Tibial nerve (tissue), 4 donors: ENCODE measurements around the gene DCUN1D2.

ENCODE experiments used
- CTCF ChIP-seq, 5 experiments: fragments of 200-600 bp in 3 of 5; fragments of 450-650 bp in 2 of 5; sonication (generic) in 3 of 5; IDR thresholded peaks; one replicate each; pipeline ENCODE4 v1.5.1; 2016 to 2019; ENCODE audit warnings: antibody characterized with exemption in 5 of 5, mild to moderate bottlenecking in 3 of 5, moderate library complexity in 2 of 5
- EP300 ChIP-seq, 2 donors: sonication (generic); formaldehyde crosslinking; IDR thresholded peaks; one replicate each; pipeline ENCODE4 v1.6.1; 2017; ENCODE audit warnings: antibody characterized with exemption in 2 of 2, mild to moderate bottlenecking in 1 of 2

- no peak for TF ChIP-seq CTCF (IDR thresholded peaks at IDR 0.05)
- TF ChIP-seq EP300 (IDR thresholded peaks at IDR 0.05), result no peak
These were observed 38.5 kb downstream of the DCUN1D2 start for GRCh38 chr13:113451951-113452421.
